Stomach smooth muscle (tissue), 2 donors: ENCODE data around the gene UBAP1L.
A peak's percentile ranks its signal among the peaks of the same experiment; 100 is the strongest.
"Not testable (repeated sequence)": the region's sequence is repeated elsewhere in the genome, so short reads cannot be mapped to it uniquely, and the experiment has no call there.

Experiments used
- H3K27ac ChIP-seq: one replicate; pipeline ENCODE4 v1.7.0; 2013; ENCODE audit warnings: mild to moderate bottlenecking, low read length, inconsistent platforms
- H3K27me3 ChIP-seq, 2 donors: one replicate each; pipeline ENCODE4 v1.7.0; 2013; ENCODE audit warnings: low read length in 2 of 2; ENCODE audit not compliant: insufficient read depth in 2 of 2, control insufficient read depth in 1 of 2
- H3K36me3 ChIP-seq, 2 donors: one replicate each; pipeline ENCODE4 v1.7.0; 2013; ENCODE audit warnings: low read length in 2 of 2; ENCODE audit not compliant: control insufficient read depth in 2 of 2, insufficient read depth in 2 of 2
- H3K4me1 ChIP-seq: one replicate; pipeline ENCODE4 v1.7.0; 2013; ENCODE audit warnings: low read length; ENCODE audit not compliant: control insufficient read depth, insufficient read depth
- H3K4me3 ChIP-seq, 2 donors: one replicate each; pipeline ENCODE4 v1.7.0; 2013; ENCODE audit warnings: low read length in 2 of 2
- H3K9ac ChIP-seq, 2 donors: one replicate each; pipeline ENCODE4 v1.7.0; 2013; ENCODE audit warnings: low read length in 2 of 2, mild to moderate bottlenecking in 1 of 2
- H3K9me3 ChIP-seq, 2 donors: one replicate each; pipeline ENCODE4 v1.7.0; 2013; ENCODE audit warnings: low read length in 2 of 2; ENCODE audit not compliant: control insufficient read depth in 2 of 2
- donor health status: healthy.
- donor health status: Pancreatic carcinoma.

UBAP1L gene

DNA sequence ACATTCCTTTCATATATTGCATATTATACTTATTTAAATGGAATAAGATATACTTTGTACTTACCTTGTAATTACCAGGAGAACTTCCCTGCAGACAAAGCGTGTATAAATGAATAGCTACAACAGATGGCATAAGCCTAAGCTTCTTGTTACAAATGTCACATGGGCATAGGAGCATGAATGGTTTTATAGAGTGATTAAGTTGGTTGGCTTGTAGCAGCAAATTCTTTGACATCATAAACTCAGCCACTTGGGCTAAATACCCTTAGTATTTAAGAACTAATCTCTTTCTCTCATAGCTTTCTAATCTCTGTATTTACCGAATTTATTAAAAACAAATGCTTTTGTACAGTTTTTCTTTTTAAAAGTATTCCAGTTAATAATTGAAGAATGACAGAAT, at the start of gene UBAP1L:
Gene UBAP1L, minus strand, starts transcription at position 115 of the 400 bp plus-strand sequence. CDS start 8,985 bp downstream, outside the sequence.
- Histone ChIP-seq H3K9ac (no peak within 1 kb of the TSS), H3K9me3 (no peaks in the 10 kb centered on the region), H3K4me3 (no peak within 1 kb of the TSS), H3K4me1 (no peaks in the 10 kb centered on the region), H3K36me3 (peaks cover 34 to 47% of the 10 kb centered on the region in 2 donors), H3K27me3 (no peaks in the 10 kb centered on the region), H3K27ac (no peak within 1 kb of the TSS)

DNA sequence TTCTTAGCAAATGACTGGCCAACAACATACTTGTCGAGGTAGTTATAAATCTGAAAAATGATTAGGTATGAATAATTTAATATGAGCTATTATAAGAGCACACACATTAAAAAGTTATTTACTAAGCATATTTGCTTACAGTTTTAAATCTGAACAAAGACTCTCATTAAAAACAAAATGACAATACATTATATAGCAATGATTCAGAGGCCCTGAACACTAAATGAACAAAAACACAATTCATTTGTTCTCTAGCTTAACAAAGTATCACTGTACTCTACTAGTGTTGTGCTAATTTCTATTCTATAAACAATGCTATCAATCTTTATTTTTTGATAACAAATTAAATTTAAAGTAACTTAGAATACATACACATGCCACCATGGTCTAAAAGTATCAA, 49.1 kb upstream of the UBAP1L start:
- Histone ChIP-seq H3K27ac (no peak overlapping the region), H3K36me3 (peaks cover 4 to 24% of the 10 kb centered on the region in 2 donors), H3K9ac (no peak overlapping the region), H3K4me3 (no peak overlapping the region), H3K27me3 (no peaks in the 10 kb centered on the region), H3K4me1 (no peaks in the 10 kb centered on the region), H3K9me3 (no peaks in the 10 kb centered on the region)

DNA sequence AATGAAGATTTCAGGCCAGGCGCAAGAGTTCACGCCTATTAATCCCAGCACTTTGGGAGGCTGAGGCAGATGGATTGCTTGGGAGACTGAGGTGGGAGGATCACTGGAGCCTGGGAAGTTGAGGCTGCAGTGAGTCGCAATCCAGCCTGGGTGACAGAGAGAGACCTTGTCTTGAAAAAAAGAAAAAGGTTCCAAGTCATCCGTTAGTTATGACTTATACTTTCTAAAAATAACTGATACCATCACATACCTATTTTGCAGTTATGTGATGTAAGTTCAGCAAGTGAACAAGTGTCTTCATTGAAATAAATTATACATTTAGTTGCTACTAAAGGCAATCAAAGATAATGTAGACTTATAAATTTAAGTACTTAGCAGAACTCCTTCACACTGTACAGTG, 48.0 kb upstream of the UBAP1L start:
- H3K27ac ChIP-seq: no peak overlapping the region
- no peaks in the 10 kb centered on the region for H3K9me3 ChIP-seq
- no peaks in the 10 kb centered on the region for H3K4me1 ChIP-seq
- no peak overlapping the region for H3K9ac ChIP-seq
- no peak overlapping the region for H3K4me3 ChIP-seq
- H3K27me3 ChIP-seq: no peaks in the 10 kb centered on the region
- H3K36me3 ChIP-seq: peaks cover 4 to 29% of the 10 kb centered on the region in 2 donors

GRCh38 chr15:65156692-65157091, 41.7 kb upstream of the UBAP1L start:
- Histone ChIP-seq H3K36me3 (peaks cover 34 to 48% of the 10 kb centered on the region in 2 donors), H3K9ac (no peak overlapping the region), H3K4me3 (no peak overlapping the region), H3K9me3 (no peaks in the 10 kb centered on the region), H3K4me1 (no peaks in the 10 kb centered on the region), H3K27ac (no peak overlapping the region), H3K27me3 (no peaks in the 10 kb centered on the region)

DNA sequence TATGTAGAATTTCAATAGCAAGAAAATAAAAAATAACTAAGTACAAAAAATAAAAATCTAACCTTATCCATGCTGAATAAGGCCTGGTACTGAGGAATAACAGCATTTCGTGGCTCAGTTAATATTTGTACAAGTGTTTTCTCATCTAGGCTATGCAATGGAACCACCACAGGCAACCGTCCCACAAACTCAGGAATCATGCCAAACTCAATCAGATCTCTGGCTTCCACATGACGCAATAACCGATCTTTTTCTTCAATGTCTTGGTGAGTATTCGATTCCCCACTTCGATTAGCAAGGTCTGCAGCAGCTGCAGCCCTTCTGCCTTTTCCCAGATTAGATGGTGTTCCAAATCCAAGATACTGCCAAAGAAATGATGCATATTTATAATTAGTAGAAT, 39.7 kb upstream of the UBAP1L start:
- Histone ChIP-seq H3K27me3 (no peaks in the 10 kb centered on the region), H3K9ac (no peak overlapping the region), H3K36me3 (peaks cover 34 to 50% of the 10 kb centered on the region in 2 donors), H3K27ac (no peak overlapping the region), H3K9me3 (no peaks in the 10 kb centered on the region), H3K4me1 (no peaks in the 10 kb centered on the region), H3K4me3 (no peak overlapping the region)

DNA sequence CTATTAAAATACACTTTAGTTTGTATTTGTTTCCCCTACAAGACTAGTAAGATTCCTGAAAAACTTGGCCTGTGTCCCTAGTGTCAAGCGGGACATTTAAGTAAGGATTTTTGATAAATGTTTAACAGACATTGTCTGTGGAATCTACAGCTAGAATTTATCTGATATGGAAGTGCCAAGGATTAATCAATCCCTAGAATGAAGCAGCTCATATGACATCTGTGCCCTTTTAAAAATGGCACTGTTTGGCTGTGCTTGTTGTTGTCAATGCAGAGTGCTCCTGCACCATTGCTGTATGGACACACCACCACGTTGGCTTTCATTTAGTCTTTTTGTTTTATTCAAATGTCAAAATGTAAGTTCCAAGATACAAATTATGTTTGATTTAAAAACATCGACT, 32.9 kb upstream of the UBAP1L start:
- Histone ChIP-seq H3K27ac (no peak overlapping the region), H3K4me3 (no peak overlapping the region), H3K36me3 (peaks cover 4 to 12% of the 10 kb centered on the region in 2 donors), H3K9ac (no peak overlapping the region), H3K9me3 (no peaks in the 10 kb centered on the region), H3K4me1 (no peaks in the 10 kb centered on the region), H3K27me3 (no peaks in the 10 kb centered on the region)

- no peak overlapping the region for H3K4me3 ChIP-seq
- H3K9me3 ChIP-seq: no peaks in the 10 kb centered on the region
- no peak overlapping the region for H3K9ac ChIP-seq
- no peak overlapping the region for H3K27ac ChIP-seq
- H3K27me3 ChIP-seq: no peaks in the 10 kb centered on the region
- H3K36me3 ChIP-seq: peaks cover 4 to 11% of the 10 kb centered on the region in 2 donors
- no peaks in the 10 kb centered on the region for H3K4me1 ChIP-seq
These were observed 31.4 kb upstream of the UBAP1L start for GRCh38 chr15:65146438-65146837.

DNA sequence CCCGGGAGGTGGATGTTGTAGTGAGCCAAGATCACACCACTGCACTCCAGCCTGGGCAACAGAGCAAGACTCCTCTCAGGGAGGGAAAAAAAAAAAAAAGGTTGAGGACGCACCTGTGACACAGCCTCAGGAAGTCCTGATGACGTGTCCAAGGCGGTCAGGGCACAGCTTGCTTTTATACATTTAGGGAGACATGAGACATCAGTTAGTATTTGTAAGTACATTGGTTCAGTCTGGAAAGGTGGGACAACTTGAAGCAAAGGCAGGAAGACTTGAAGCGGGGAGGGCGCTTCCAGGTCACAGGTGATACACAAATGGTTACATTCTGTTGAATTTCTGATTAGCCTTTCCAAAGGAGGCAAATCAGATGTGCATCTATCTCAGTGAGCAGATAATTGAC, 23.6 kb upstream of the UBAP1L start:
- not testable (repeated sequence) for H3K27me3 ChIP-seq, H3K9me3 ChIP-seq, H3K36me3 ChIP-seq, H3K9ac ChIP-seq, H3K27ac ChIP-seq, H3K4me3 ChIP-seq, H3K4me1 ChIP-seq

GRCh38 chr15:65137893-65138292, 22.9 kb upstream of the UBAP1L start:
- not testable (repeated sequence) for H3K27me3 ChIP-seq, H3K36me3 ChIP-seq, H3K4me1 ChIP-seq, H3K9ac ChIP-seq, H3K27ac ChIP-seq, H3K9me3 ChIP-seq, H3K4me3 ChIP-seq

- not testable (repeated sequence) for H3K9me3 ChIP-seq, H3K27ac ChIP-seq, H3K4me1 ChIP-seq, H3K36me3 ChIP-seq, H3K4me3 ChIP-seq, H3K9ac ChIP-seq, H3K27me3 ChIP-seq
These were observed 22.1 kb upstream of the UBAP1L start for GRCh38 chr15:65137089-65137488.

GRCh38 chr15:65134538-65134937, 19.5 kb upstream of the UBAP1L start:
- Histone ChIP-seq H3K4me1 (peaks cover 11% of the 10 kb centered on the region), H3K36me3 (peaks cover 0 to 3% of the 10 kb centered on the region in 2 donors), H3K27ac (no peak overlapping the region), H3K9ac (no peak overlapping the region), H3K4me3 (peak overlapping the region in 1 of 2 donors; percentile 83), H3K9me3 (no peaks in the 10 kb centered on the region), H3K27me3 (no peaks in the 10 kb centered on the region)
